GM23338 (cell line): Measurements from ENCODE around the gene CNOT11. TPM values are rescaled to one million over a fixed set of nuclear protein-coding genes. Genes with fewer than 3 reads are reported as not detected.

Experiments used
- ATAC-seq: fragments of 200-7000 bp; cut with Tn5 transposase; 3 replicates; pipeline ENCODE4 v1.9.1; 2020
- DNase-seq: peaks from one replicate; pipeline ENCODE4 v3.0.0-alpha.2; 2015; ENCODE audit warnings: low spot score
- H2AFZ ChIP-seq: fragments of 200-600 bp; sonication (generic); 2 replicates; pipeline ENCODE4 v1.8.0; 2016; ENCODE audit warnings: antibody characterized with exemption, mild to moderate bottlenecking, moderate library complexity
- H3F3A ChIP-seq: fragments of 200-600 bp; sonication (generic); replicated peaks from 2 replicates; pipeline ENCODE4 v1.8.0; 2017; ENCODE audit warnings: antibody characterized with exemption, mixed run types, low read depth
- H3K27ac ChIP-seq: fragments of 200-600 bp; sonication (generic); 2 replicates; pipeline ENCODE4 v1.6.1; 2016; ENCODE audit warnings: low read depth
- H3K27me3 ChIP-seq: fragments of 200-600 bp; sonication (generic); 2 replicates; pipeline ENCODE4 v1.8.0; 2016; ENCODE audit warnings: mild to moderate bottlenecking, mixed run types, moderate library complexity; ENCODE audit not compliant: insufficient read depth
- H3K36me3 ChIP-seq: fragments of 200-600 bp; sonication (generic); 2 replicates; pipeline ENCODE4 v1.8.0; 2016; ENCODE audit warnings: mild to moderate bottlenecking; ENCODE audit not compliant: insufficient read depth
- H3K4me1 ChIP-seq: fragments of 200-600 bp; sonication (generic); 2 replicates; pipeline ENCODE4 v1.8.0; 2016; ENCODE audit warnings: mild to moderate bottlenecking, moderate library complexity; ENCODE audit not compliant: insufficient read depth
- H3K4me2 ChIP-seq: fragments of 200-600 bp; sonication (generic); 2 replicates; pipeline ENCODE4 v1.7.1; 2017; ENCODE audit warnings: mixed run types
- H3K4me3 ChIP-seq: fragments of 200-600 bp; sonication (generic); 2 replicates; pipeline ENCODE4 v1.6.1; 2016; ENCODE audit warnings: mixed run types
- H3K79me2 ChIP-seq: fragments of 200-600 bp; sonication (generic); replicated peaks from 2 replicates; pipeline ENCODE4 v1.8.0; 2017; ENCODE audit warnings: mild to moderate bottlenecking; ENCODE audit not compliant: insufficient read depth
- H3K9me2 ChIP-seq: fragments of 200-600 bp; sonication (generic); 2 replicates; pipeline ENCODE4 v1.8.0; 2017; ENCODE audit not compliant: insufficient read depth
- H4K20me1 ChIP-seq: fragments of 200-600 bp; sonication (generic); replicated peaks from 2 replicates; pipeline ENCODE4 v1.8.0; 2017; ENCODE audit warnings: mild to moderate bottlenecking; ENCODE audit not compliant: insufficient read depth
- H3K27ac Mint-ChIP-seq: 2 replicates; pipeline ENCODE4 v1.8.0; 2020; ENCODE audit warnings: inconsistent platforms, mild to moderate bottlenecking, moderate library complexity, mixed read lengths
- H3K27me3 Mint-ChIP-seq: 3 replicates; pipeline ENCODE4 v1.8.0; 2022; ENCODE audit warnings: low read depth, mild to moderate bottlenecking, moderate library complexity, mixed read lengths, inconsistent platforms; ENCODE audit not compliant: insufficient read depth, poor library complexity
- H3K36me3 Mint-ChIP-seq: 3 replicates; pipeline ENCODE4 v1.8.0; 2021; ENCODE audit warnings: low read depth, mild to moderate bottlenecking, inconsistent platforms, moderate library complexity, mixed read lengths
- H3K4me1 Mint-ChIP-seq: 3 replicates; pipeline ENCODE4 v1.8.0; 2020; ENCODE audit warnings: mild to moderate bottlenecking, inconsistent platforms, mixed read lengths
- H3K4me3 Mint-ChIP-seq: 3 replicates; pipeline ENCODE4 v1.8.0; 2021; ENCODE audit warnings: moderate library complexity, mild to moderate bottlenecking, inconsistent platforms, mixed read lengths
- H3K9me3 Mint-ChIP-seq: 3 replicates; pipeline ENCODE4 v1.8.0; 2020; ENCODE audit warnings: moderate library complexity, mild to moderate bottlenecking, inconsistent platforms, mixed read lengths
- CREB1 ChIP-seq: fragments of 250-450 bp; sonication (Bioruptor Pico); IDR thresholded peaks from 2 replicates; pipeline ENCODE4 v1.5.0; 2020; ENCODE audit warnings: low read depth, mild to moderate bottlenecking, moderate library complexity
- CTCF ChIP-seq, 2 experiments: fragments of 200-600 bp in 1 of 2; sonication (generic) in 1 of 2; conservative IDR thresholded peaks; 2 replicates each; pipeline versions ENCODE4 v1.5.1 to v1.6.1; 2016 to 2017; ENCODE audit warnings: antibody characterized with exemption in 2 of 2, low read depth in 2 of 2, mild to moderate bottlenecking in 2 of 2, moderate library complexity in 1 of 2
- ETS1 ChIP-seq: IDR thresholded peaks from 2 replicates; pipeline ENCODE4 v1.6.1; 2016; ENCODE audit warnings: antibody characterized with exemption
- EZH2 ChIP-seq: fragments of 200-600 bp; sonication (generic); IDR thresholded peaks from one replicate; pipeline ENCODE4 v1.8.0; 2017; ENCODE audit warnings: antibody characterized with exemption, mild to moderate bottlenecking, low read depth; ENCODE audit not compliant: unreplicated experiment
- NANOG ChIP-seq: IDR thresholded peaks from 2 replicates; pipeline ENCODE4 v1.6.1; 2016; ENCODE audit warnings: antibody characterized with exemption, borderline replicate concordance
- POLR2AphosphoS5 ChIP-seq: IDR thresholded peaks from 2 replicates; pipeline ENCODE4 v1.6.1; 2016; ENCODE audit warnings: antibody characterized with exemption, low read depth
- REST ChIP-seq: IDR thresholded peaks from one replicate; pipeline ENCODE4 v1.6.1; 2018; ENCODE audit warnings: antibody characterized with exemption; ENCODE audit not compliant: unreplicated experiment
- STAT1 ChIP-seq: IDR thresholded peaks from one replicate; pipeline ENCODE4 v1.6.1; 2016; ENCODE audit warnings: antibody characterized with exemption; ENCODE audit not compliant: unreplicated experiment
- ZNF331 ChIP-seq: fragments of 250-450 bp; sonication (Bioruptor Pico); IDR thresholded peaks from 2 replicates; pipeline ENCODE4 v1.5.0; 2020; ENCODE audit warnings: low read depth, mild to moderate bottlenecking, moderate library complexity
- polyA plus RNA-seq: library from polyadenylated mRNA; unstranded; fragments of >200 nt; fragmentation: Nextera tagmentation; extraction: Ambion mirVana; gene quantifications from 2 replicates; pipeline ENCODE4 v1.2.1, GENCODE V29; 2016
- total RNA-seq: library from RNA; depleted of rRNA; stranded (reverse); fragments of >200 nt; shearing (Covaris generic); gene quantifications from 2 replicates; pipeline ENCODE4 v1.2.3, GENCODE V29; 2014

CNOT11 gene
- total and polyA plus RNA-seq, 2 experiments from 2014 or later, result 34.8 to 74.2 TPM

GRCh38 chr2:101265893-101266499 is 13.3 kb downstream of the CNOT11 start:
- peaks cover 44% of the 10 kb centered on the region for H3K36me3 ChIP-seq
- peaks cover 4% of the 10 kb centered on the region; the same call in 1 of the 2 replicates for H3F3A ChIP-seq
- H3K27me3 Mint-ChIP-seq, result no peaks in the 10 kb centered on the region
- no peak overlapping the region for H2AFZ ChIP-seq
- no peaks in the 10 kb centered on the region for H3K4me1 ChIP-seq
- H3K4me3 ChIP-seq, result no peak overlapping the region
- H3K79me2 ChIP-seq, result peaks cover 4% of the 10 kb centered on the region
- TF ChIP-seq ETS1 (no peak), STAT1 (no peak), POLR2AphosphoS5 (no peak), CTCF (conservative IDR thresholded peaks at IDR 0.05; ENCODE audit: low read depth in 2 of 2) (no peak), REST (no peak), CREB1 (CRISPR knock-in tag) (no peak), NANOG (no peak), EZH2 (no peak), ZNF331 (no peak)
- no peak overlapping the region for H3K4me2 ChIP-seq
- DNase-seq (peak; percentile 31), ATAC-seq (peak; percentile 44; the same call in 2 of the 3 replicates)
- no peaks in the 10 kb centered on the region for H3K9me3 Mint-ChIP-seq
- no peaks in the 10 kb centered on the region for H3K27me3 ChIP-seq
- no peak overlapping the region for H3K4me3 Mint-ChIP-seq
- H3K9me2 ChIP-seq, result no peaks in the 10 kb centered on the region
- peaks cover 70% of the 10 kb centered on the region for H3K36me3 Mint-ChIP-seq
- 0 out of 2 replicates have a peak, but pooled peaks cover 4% of the 10 kb centered on the region for H4K20me1 ChIP-seq
- H3K27ac Mint-ChIP-seq, result no peak overlapping the region; the same call in 1 of the 2 replicates
- peak overlapping the region; percentile 24; the same call in 1 of the 2 replicates for H3K27ac ChIP-seq
- H3K4me1 Mint-ChIP-seq, result peaks cover 13% of the 10 kb centered on the region; the same call in 2 of the 3 replicates
